SK-N-MC (cell line): ENCODE results near the gene CEP63.

Experiments
- EZH2 ChIP-seq: fragments of 200-600 bp; sonication (generic); IDR thresholded peaks from one replicate; pipeline ENCODE4 v1.6.1; 2017; ENCODE audit warnings: antibody characterized with exemption
- FOXP2 ChIP-seq: optimal IDR thresholded peaks from 2 replicates; pipeline ENCODE3; 2011; ENCODE audit warnings: mild to moderate bottlenecking, moderate library complexity; ENCODE audit not compliant: insufficient read depth; ENCODE audit errors: extremely low read length, control extremely low read depth
- POLR2AphosphoS5 ChIP-seq: IDR thresholded peaks from 2 replicates; pipeline ENCODE4 v1.6.1; 2012; ENCODE audit warnings: mild to moderate bottlenecking, low read depth, low read length, borderline replicate concordance

- TF ChIP-seq POLR2AphosphoS5 (no peak), EZH2 (no peak), FOXP2 (no peak)
Observed at GRCh38 chr3:134527037-134527436, 41.2 kb downstream of the CEP63 start.
